DMS79 treated with DMSO at 0.1 percent for 48 hours (cell line): ENCODE data around the gene CDH8.

ENCODE experiments used
- DNase-seq: peaks from one replicate; lab custom pipeline; 2025; lab: John Stamatoyannopoulos, UW

The CDH8 gene

GRCh38 chr16:61616088-61616487, 420.1 kb downstream of the CDH8 start:
- no peak for DNase-seq

- no peak for DNase-seq
Measured at GRCh38 chr16:61611847-61612491, 424.3 kb downstream of the CDH8 start.

DNA sequence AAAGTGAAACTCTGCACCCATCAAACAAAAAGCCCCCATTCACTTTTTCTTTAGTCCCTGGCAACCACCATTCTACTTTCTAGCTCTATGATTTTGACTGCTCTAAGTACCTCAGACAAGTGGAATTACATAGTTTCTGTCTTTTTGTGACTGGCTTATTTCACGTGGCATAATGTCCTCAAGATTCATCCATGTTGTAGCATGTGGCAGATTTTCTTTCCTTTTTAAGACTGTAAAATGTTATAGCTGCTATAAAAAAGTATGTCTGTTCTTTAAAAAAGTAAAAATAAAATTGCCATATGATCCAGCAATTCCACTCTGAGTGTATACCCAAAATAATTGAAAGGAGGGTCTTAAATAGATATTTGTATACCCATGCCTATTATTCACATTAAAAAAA, 429.7 kb downstream of the CDH8 start:
- no peak for DNase-seq
